Prostate gland (tissue), 2 donors: ENCODE results near the gene VWA1.

Source experiments
- POLR2A ChIP-seq: fragments of 450-650 bp; IDR thresholded peaks from one replicate; pipeline ENCODE4 v1.6.1; 2016; ENCODE audit warnings: antibody characterized with exemption, mild to moderate bottlenecking
- POLR2AphosphoS5 ChIP-seq: sonication (generic); formaldehyde crosslinking; IDR thresholded peaks from one replicate; pipeline ENCODE4 v1.6.1; 2017; ENCODE audit warnings: antibody characterized with exemption
- TF ChIP-seq, protein P1 (sequence below), 4 experiments: fragments of 200-600 bp in 2 of 4; fragments of 450-650 bp in 2 of 4; sonication (generic) in 2 of 4; IDR thresholded peaks; 1 replicate in 3 of 4; 2 replicates in 1 of 4; pipeline ENCODE4 v1.5.1; 2016 to 2019; ENCODE audit warnings: antibody characterized with exemption in 4 of 4, mild to moderate bottlenecking in 2 of 4, moderate library complexity in 2 of 4

DNA sequence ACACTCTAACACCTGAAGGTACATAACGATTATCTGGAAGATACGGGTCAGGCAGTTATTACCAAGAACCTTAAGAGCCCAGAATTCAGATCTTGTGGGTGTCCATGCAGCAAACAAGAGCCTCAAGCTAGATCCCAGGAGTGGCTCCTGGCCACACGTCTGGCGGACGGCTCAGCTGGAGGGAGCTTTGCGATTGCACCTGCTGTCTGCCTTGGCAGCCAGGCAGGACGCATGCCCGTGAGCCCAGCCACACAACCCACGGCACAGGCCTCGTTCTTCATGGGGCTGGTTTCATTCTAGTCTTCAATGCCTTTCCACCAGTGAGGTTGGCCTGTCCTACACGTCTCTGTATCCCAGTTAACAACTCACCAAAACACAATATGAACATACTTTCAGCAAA lies 42.1 kb upstream of the VWA1 start:
- TF ChIP-seq POLR2AphosphoS5 (no peak), POLR2A (no peak)
- TF ChIP-seq, protein P1, sequence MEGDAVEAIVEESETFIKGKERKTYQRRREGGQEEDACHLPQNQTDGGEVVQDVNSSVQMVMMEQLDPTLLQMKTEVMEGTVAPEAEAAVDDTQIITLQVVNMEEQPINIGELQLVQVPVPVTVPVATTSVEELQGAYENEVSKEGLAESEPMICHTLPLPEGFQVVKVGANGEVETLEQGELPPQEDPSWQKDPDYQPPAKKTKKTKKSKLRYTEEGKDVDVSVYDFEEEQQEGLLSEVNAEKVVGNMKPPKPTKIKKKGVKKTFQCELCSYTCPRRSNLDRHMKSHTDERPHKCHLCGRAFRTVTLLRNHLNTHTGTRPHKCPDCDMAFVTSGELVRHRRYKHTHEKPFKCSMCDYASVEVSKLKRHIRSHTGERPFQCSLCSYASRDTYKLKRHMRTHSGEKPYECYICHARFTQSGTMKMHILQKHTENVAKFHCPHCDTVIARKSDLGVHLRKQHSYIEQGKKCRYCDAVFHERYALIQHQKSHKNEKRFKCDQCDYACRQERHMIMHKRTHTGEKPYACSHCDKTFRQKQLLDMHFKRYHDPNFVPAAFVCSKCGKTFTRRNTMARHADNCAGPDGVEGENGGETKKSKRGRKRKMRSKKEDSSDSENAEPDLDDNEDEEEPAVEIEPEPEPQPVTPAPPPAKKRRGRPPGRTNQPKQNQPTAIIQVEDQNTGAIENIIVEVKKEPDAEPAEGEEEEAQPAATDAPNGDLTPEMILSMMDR (IDR thresholded peaks at IDR 0.05) = no peak
